AG10803 (cell line): ENCODE results near the gene ANGPTL2.
A peak's percentile ranks its signal among the peaks of the same experiment; 100 is the strongest.

Source experiments
- DNase-seq: peaks from one replicate; pipeline ENCODE4 v3.0.0; 2010; ENCODE audit warnings: low read depth
- H3K4me3 ChIP-seq: 2 replicates; pipeline ENCODE4 v1.5.1; 2011; ENCODE audit warnings: mild to moderate bottlenecking, low read length, control low read depth
- CTCF ChIP-seq: conservative IDR thresholded peaks from 2 replicates; pipeline ENCODE4 v1.5.1; 2011; ENCODE audit warnings: mild to moderate bottlenecking, low read length, control low read depth, inconsistent platforms

The ANGPTL2 gene

GRCh38 chr9:127123064-127123890 is 842 bp upstream of the ANGPTL2 start:
- no peak for TF ChIP-seq CTCF
- no peak for DNase-seq
- peak overlapping the region; percentile 84 for H3K4me3 ChIP-seq

GRCh38 chr9:127121628-127122175 is 733 bp downstream of the ANGPTL2 start:
- TF ChIP-seq CTCF: peak; percentile 16; the same call in 1 of the 2 replicates
- peak overlapping the region; percentile 84 for H3K4me3 ChIP-seq
- peak; percentile 38 for DNase-seq

GRCh38 chr9:127119320-127119709 is 3.1 kb downstream of the ANGPTL2 start:
- no peak for TF ChIP-seq CTCF
- DNase-seq: no peak
- no peak overlapping the region for H3K4me3 ChIP-seq

GRCh38 chr9:127118597-127119319 is 3.7 kb downstream of the ANGPTL2 start:
- DNase-seq: no peak
- TF ChIP-seq CTCF: no peak
- no peak overlapping the region for H3K4me3 ChIP-seq

- TF ChIP-seq CTCF: no peak
- DNase-seq: no peak
- no peak overlapping the region for H3K4me3 ChIP-seq
These were observed 4.6 kb downstream of the ANGPTL2 start for GRCh38 chr9:127117801-127118200.

- no peak overlapping the region for H3K4me3 ChIP-seq
- peak; percentile 54 for DNase-seq
- TF ChIP-seq CTCF: no peak
These were observed 5.5 kb downstream of the ANGPTL2 start for GRCh38 chr9:127116957-127117356.
